Measurements from ENCODE around the gene SPATC1L.
"Not testable (repeated sequence)": the region's sequence is repeated elsewhere in the genome, so short reads cannot be mapped to it uniquely, and the experiment has no call there.

Gene SPATC1L

DNA sequence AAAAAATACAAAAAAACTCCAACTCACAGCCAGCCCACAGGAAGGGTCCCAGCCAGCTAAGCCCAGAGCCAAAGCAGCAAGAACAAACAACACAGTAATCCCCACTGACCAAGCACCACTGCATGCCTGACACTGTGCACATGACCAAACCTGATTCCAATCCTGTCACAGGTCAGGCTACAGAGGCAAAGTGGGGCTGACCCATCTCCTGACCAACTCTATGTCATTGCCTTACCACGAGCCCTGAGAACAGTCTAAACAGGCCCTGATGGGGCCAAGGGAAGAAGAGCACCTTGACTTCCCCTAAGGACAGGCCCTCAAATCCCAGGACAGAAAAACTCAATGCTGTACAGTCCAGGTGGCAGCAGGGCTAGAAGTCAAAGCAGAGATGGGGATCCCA, 41.9 kb upstream of the SPATC1L start:
- DNase-seq (ENCODE audit: low read depth) = no peak

DNA sequence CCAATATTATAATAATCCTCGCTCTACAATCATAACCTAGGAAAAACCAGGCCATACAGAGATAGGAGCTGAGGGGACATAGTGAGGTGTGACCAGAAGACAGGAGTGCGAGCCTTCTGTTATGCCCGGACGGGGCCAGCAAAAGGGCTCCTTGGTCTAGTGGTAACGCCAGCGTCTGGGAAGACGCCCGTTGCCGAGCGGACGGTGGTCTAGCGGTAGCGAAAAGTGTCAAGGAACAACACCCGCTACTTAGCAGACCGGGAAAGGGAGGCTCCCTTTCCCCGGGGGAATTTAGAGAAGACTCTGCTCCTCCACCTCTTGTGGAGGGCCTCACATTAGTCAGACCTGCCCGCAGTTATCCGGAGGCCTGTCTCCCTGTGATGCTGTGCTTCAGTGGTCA, 39.4 kb upstream of the SPATC1L start:
- DNase-seq (ENCODE audit: low read depth); H3K4me3 ChIP-seq (ENCODE audit: low read depth, low read length): not testable (repeated sequence)

More for the DNA sequence above, 41.9 kb upstream of the SPATC1L start:
- H3K4me3 ChIP-seq (ENCODE audit: low read depth, low read length) = no peak overlapping the region
- TF ChIP-seq, protein P1, sequence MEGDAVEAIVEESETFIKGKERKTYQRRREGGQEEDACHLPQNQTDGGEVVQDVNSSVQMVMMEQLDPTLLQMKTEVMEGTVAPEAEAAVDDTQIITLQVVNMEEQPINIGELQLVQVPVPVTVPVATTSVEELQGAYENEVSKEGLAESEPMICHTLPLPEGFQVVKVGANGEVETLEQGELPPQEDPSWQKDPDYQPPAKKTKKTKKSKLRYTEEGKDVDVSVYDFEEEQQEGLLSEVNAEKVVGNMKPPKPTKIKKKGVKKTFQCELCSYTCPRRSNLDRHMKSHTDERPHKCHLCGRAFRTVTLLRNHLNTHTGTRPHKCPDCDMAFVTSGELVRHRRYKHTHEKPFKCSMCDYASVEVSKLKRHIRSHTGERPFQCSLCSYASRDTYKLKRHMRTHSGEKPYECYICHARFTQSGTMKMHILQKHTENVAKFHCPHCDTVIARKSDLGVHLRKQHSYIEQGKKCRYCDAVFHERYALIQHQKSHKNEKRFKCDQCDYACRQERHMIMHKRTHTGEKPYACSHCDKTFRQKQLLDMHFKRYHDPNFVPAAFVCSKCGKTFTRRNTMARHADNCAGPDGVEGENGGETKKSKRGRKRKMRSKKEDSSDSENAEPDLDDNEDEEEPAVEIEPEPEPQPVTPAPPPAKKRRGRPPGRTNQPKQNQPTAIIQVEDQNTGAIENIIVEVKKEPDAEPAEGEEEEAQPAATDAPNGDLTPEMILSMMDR (IDR thresholded peaks at IDR 0.05; ENCODE audit: control insufficient read depth, extremely low read depth, insufficient read depth) = no peak

DNA sequence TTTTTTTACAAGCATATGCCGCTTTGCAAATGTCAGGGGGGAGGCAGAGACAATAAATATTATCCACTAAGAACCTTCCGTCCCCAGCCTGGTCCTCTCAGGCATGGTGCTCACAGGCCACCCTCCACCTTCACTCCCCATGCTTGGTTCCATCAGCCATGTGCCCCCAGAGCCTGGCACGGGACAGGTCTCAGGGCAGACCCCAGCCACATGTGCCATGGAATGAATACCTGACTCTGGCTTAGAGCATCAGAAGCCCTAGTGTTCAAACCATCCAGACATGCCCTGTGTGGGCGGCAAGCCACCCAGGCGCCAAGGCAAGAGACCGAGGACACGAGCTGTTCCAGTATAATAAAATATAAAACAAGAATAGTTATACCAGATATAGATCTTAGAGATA, 39.0 kb upstream of the SPATC1L start:
- DNase-seq (ENCODE audit: low read depth) = no peak
- TF ChIP-seq, protein P1 (IDR thresholded peaks at IDR 0.05; ENCODE audit: control insufficient read depth, extremely low read depth, insufficient read depth) = no peak
- no peak overlapping the region for H3K4me3 ChIP-seq (ENCODE audit: low read depth, low read length)

DNA sequence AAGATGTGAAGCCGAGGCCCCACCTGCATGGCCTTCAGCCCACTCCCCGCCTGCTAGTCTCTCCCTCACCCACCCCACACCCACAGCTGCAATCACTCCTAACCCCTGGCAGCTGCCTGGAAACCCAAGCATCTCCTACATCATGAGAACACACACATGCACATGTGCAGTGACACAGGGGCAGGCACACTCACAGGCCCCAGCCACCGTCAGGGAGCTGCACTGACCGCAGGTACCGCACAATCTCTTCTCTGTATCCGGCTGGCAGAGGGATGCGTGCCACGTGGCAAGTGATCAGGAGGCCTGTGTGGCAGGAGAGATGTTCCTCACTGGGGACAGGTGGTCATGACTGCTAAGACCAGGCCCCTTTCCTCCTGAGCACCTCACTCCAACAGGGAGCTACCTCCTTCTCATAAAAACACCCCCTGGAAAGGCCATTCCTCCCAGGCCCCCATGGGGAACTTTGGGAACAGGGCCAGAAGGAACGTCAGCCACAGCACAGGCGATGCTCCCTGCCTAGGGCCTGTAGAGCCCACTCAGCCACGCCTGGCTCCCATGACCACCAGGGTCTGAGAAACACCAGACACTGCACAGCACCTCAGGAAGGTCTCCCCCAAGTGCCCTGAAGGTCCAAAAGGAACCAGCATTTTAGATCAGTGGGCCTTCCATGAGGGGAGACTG, 38.3 kb upstream of the SPATC1L start:
- H3K4me3 ChIP-seq (ENCODE audit: low read depth, low read length) = no peak overlapping the region
- DNase-seq (ENCODE audit: low read depth) = no peak
- TF ChIP-seq, protein P1 (IDR thresholded peaks at IDR 0.05; ENCODE audit: control insufficient read depth, extremely low read depth, insufficient read depth) = no peak

DNA sequence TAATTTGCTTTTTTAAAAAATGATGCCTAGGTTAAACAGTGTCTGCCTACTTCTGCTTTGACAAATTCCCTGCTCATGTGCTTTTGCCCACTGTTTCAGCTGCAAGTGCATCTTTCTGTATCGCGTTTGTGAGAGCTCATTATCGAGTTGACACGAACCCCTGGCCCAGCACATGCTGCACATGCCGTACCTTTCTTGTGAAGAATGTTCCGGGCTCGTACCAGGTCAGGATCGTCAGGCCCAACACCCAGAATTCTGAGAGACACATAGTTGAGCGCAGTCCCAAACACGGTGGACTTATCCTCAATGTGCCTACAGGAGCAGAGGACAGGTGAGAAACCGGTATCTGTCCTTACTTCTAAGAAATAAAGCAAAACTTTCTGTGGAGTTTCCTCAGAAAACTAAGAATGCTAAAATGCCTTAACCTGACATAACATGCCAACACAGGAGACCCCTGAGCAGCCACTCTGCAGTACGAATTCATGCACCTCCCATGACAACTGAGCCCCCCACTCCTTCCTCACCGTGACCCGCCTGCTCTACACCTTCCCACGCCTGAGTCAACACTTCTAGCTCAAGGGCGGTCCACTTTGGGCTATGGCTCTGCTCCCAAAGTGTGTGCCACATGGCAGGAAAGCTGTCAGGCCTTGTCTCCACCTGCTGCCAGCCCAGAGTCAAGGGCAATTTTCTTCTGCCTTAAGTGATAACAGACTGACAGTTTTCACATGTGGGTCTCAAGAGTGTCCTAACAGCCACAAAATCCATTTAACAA, 37.6 kb upstream of the SPATC1L start:
- TF ChIP-seq, protein P1 (IDR thresholded peaks at IDR 0.05; ENCODE audit: control insufficient read depth, extremely low read depth, insufficient read depth) = no peak
- DNase-seq (ENCODE audit: low read depth) = no peak
- no peak overlapping the region for H3K4me3 ChIP-seq (ENCODE audit: low read depth, low read length)

DNA sequence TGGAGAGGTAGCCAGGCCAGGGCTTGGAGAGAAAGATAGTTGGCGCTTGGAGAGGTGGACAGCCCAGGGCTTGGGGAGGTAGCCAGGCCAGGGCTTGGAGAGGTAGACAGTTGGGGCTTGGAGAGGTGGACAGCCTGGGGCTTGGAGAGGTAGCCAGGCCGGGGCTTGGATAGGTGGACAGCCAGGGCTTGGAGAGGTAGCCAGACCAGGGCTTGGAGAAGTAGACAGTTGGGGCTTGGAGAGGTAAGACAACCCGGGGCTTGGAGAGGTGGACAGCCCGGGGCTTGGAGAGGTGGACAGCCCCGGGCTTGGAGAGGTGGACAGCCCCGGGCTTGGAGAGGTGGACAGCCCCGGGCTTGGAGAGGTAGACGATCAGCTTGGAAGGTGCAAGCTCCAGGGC, 36.6 kb upstream of the SPATC1L start:
- no peak for DNase-seq (ENCODE audit: low read depth)
- H3K4me3 ChIP-seq (ENCODE audit: low read depth, low read length) = no peak overlapping the region
- TF ChIP-seq, protein P1 (IDR thresholded peaks at IDR 0.05; ENCODE audit: control insufficient read depth, extremely low read depth, insufficient read depth) = no peak

GRCh38 chr21:46220275-46220810, 36.1 kb upstream of the SPATC1L start:
- no peak for DNase-seq (ENCODE audit: low read depth)
- no peak overlapping the region for H3K4me3 ChIP-seq (ENCODE audit: low read depth, low read length)
- TF ChIP-seq, protein P1 (IDR thresholded peaks at IDR 0.05; ENCODE audit: control insufficient read depth, extremely low read depth, insufficient read depth) = no peak
